IPS-NIHi7 (cell line): ENCODE results near the gene PTPRK.
"Not testable (repeated sequence)": the region's sequence is repeated elsewhere in the genome, so short reads cannot be mapped to it uniquely, and the experiment has no call there.

ENCODE experiments used
- DNase-seq: peaks from one replicate; pipeline ENCODE4 v3.0.0; 2012; ENCODE audit warnings: mixed read lengths; ENCODE audit errors: extremely low spot score

The PTPRK gene

GRCh38 chr6:128491100-128491581 lies 29.3 kb downstream of the PTPRK start:
- no peak for DNase-seq

- DNase-seq: no peak
Measured at GRCh38 chr6:128487746-128488145, 32.7 kb downstream of the PTPRK start.

GRCh38 chr6:128487055-128487454 lies 33.3 kb downstream of the PTPRK start:
- DNase-seq: no peak

GRCh38 chr6:128486580-128486979 lies 33.8 kb downstream of the PTPRK start:
- not testable (repeated sequence) for DNase-seq

- DNase-seq: no peak
Measured at GRCh38 chr6:128483472-128484135, 36.8 kb downstream of the PTPRK start.

- no peak for DNase-seq
Measured at GRCh38 chr6:128482642-128483041, 37.8 kb downstream of the PTPRK start.

GRCh38 chr6:128479991-128480390 lies 40.4 kb downstream of the PTPRK start:
- no peak for DNase-seq

- no peak for DNase-seq
Measured at GRCh38 chr6:128479048-128479666, 41.2 kb downstream of the PTPRK start.

GRCh38 chr6:128478230-128479047 lies 42.0 kb downstream of the PTPRK start:
- DNase-seq: no peak

GRCh38 chr6:128474933-128475332 lies 45.5 kb downstream of the PTPRK start:
- no peak for DNase-seq

GRCh38 chr6:128474481-128474880 lies 45.9 kb downstream of the PTPRK start:
- DNase-seq: no peak

- no peak for DNase-seq
Measured at GRCh38 chr6:128471907-128472306, 48.5 kb downstream of the PTPRK start.

GRCh38 chr6:128465368-128466343 lies 54.7 kb downstream of the PTPRK start:
- DNase-seq: no peak

- DNase-seq: no peak
Measured at GRCh38 chr6:128464790-128465189, 55.6 kb downstream of the PTPRK start.

GRCh38 chr6:128463942-128464341 lies 56.5 kb downstream of the PTPRK start:
- no peak for DNase-seq

GRCh38 chr6:128461501-128461900 lies 58.9 kb downstream of the PTPRK start:
- DNase-seq: no peak

GRCh38 chr6:128456510-128457230 lies 63.7 kb downstream of the PTPRK start:
- DNase-seq: no peak

GRCh38 chr6:128455959-128456358 lies 64.4 kb downstream of the PTPRK start:
- DNase-seq: no peak

GRCh38 chr6:128452713-128453112 lies 67.7 kb downstream of the PTPRK start:
- no peak for DNase-seq

GRCh38 chr6:128446497-128446896 lies 73.9 kb downstream of the PTPRK start:
- no peak for DNase-seq

- no peak for DNase-seq
Measured at GRCh38 chr6:128443553-128443952, 76.8 kb downstream of the PTPRK start.
